Amygdala (tissue), 56 donors: ENCODE measurements around the gene MAP2K3.

ENCODE experiments used
- DNase-seq, 56 donors: peaks; one replicate each; lab custom pipeline; 2025; lab: John Stamatoyannopoulos, UW

Gene MAP2K3

GRCh38 chr17:21252289-21252795 lies 32.2 kb upstream of the MAP2K3 start:
- no peak for DNase-seq

DNA sequence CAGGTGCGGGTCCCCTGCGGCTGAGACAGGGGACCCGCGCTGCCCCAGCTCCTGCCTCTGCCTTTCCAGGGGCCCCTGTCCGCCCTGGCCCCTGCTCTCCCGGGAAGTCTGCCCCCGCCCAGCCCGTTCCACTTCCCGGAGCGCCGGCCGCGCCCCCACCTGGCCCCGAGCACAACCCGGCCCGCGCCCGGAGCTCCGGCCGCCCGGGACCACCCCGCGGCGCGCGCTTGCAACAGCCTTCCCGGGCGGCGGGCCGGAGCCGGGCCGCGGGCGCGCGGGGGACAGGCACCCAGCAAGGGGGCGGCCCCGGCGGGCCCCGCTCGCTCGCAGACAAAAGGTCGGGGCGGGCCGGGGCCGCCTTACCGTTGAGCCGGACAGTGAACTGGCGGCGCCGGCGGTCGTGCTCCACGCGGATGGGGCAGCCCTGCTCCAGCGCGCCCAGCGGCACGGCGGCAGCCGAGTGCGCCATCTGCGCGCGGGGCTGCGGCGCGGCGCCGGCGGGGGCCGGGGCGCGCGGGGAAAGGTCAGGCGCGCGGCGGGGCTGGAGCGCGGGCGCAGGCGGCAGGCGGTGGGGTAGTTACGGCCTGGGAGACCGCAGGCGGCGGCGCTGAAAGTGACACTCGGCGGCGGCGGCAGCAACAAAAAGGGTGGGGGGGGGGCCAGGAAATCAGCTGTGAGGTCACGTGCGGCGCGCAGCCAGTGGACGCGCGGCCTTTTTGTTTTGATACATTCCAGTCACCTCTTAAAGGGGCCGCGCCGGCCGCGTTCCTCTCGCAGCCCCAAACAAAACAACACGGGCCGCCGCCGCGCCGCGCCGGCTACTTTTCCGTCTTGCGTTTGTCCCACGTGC lies 31.5 kb upstream of the MAP2K3 start, which contains the start of gene NATD1:
NATD1 (minus strand) TSS at position 615 of the 850 bp plus-strand sequence; CDS start at position 469, 146 bp downstream.
- DNase-seq: peak in 54 of 56 donors; percentile 34 to 94 (median 80)

DNA sequence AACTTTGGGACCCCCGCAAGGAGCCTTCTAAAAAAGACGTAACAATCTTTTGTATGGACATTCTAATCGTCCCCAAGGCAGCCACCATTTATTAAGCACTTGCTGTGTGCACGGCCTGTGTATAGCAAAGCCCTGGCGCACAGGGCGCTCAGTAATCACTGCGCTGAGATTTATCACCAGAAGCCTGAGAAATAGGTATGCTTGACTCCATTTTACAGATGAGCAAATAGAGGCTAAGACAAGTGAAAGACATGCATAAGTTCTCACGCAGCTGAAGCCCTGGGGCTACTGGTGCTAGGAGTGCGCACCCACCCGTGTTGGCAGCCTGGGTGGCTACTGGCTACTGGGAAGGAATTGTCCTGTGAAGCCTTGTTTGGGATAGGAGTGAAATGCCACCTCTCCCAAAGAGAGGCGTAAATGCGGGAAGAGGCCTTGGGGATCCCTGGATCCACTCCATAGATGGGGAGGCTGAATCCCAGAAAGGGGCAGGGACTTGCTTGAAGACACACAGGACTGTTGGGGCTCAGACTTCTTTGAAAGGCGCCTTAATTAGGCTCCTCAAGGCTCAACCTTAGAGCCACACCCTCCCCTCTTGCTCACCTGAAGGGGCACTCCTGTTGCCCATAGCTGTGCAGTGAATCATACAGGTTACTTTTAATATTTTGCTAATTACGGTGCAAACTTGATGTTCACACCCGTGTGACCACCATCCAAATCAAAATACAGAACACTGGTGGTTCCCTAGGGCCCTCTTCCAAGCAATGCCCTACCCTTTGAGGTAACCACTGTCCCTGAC lies 30.7 kb upstream of the MAP2K3 start:
- DNase-seq: no peak

DNA sequence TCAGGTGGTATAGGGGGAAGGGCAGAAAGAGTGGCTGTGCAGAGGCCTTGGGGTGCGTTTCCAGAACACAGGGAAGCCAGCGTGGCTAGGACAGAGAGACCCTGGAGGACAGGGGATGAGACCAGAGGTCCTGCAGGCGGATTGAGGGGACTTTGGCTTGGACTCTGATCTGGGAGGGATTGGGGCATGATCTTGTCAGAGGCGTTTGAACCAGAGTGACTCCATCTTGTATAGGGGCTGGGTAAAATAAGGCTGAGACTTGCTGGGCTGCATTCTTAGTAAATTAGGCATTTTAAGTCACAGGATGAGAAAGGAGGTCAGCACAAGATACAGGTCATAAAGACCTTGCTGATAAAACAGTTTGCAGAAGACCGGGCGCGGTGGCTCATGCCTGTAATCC lies 25.9 kb upstream of the MAP2K3 start:
- no peak for DNase-seq

DNA sequence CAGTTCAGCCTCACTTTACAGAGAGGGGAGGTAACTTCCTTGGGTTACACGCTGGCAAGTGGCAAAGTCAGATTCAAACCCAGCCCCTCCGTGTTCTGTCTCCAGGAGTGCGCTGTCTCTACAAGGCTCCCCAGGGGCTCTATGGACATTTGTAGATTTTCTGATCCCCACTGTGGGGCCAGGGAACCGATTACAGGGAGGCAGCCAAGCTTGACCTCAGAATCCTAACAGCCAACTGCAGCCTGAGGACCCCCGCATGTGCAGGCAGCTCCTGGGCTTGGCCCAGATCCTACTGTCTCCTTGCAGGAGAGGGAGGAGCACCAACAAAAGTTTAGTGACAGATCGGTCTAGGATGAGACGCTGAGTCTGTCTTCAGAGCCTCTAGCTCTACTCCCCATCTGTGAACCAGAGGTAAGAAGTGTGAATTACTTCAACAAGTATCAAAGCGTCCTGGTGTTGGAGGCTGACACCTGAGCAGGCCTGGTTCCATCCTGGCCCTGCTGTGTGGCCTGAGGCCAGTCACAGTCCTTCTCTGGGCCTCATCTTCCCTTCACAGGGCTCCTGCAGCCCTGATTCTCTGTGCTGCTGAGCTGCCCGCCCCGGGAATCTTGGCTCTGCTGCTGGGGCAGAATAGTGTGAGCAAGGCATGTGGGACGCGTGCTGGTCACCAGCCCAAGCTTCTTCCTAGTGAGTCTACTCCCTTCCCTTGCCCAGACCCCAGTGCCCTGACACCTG lies 22.1 kb upstream of the MAP2K3 start:
- no peak for DNase-seq

GRCh38 chr17:21263376-21263775 lies 21.1 kb upstream of the MAP2K3 start:
- DNase-seq: no peak

GRCh38 chr17:21268596-21269188 lies 15.8 kb upstream of the MAP2K3 start:
- DNase-seq: no peak

DNA sequence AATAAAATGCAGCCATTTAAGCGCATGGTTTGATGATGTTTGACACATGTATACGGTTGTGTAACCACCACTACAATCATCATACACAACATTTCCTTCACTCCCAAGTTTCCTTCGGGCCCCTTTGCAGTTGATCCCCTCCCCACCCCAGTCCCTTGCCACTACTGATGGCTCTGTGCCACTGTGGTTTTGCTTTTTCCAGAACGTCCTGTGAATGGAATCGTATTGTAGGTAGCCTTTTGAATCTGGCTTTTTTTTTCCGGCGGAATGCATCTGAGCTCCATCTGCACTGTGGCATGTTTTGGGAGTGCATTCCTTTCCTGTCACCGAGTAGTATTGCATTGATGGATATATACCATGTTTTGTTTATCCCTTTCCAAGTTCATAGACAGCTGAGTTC lies 15.1 kb upstream of the MAP2K3 start:
- DNase-seq: no peak

DNA sequence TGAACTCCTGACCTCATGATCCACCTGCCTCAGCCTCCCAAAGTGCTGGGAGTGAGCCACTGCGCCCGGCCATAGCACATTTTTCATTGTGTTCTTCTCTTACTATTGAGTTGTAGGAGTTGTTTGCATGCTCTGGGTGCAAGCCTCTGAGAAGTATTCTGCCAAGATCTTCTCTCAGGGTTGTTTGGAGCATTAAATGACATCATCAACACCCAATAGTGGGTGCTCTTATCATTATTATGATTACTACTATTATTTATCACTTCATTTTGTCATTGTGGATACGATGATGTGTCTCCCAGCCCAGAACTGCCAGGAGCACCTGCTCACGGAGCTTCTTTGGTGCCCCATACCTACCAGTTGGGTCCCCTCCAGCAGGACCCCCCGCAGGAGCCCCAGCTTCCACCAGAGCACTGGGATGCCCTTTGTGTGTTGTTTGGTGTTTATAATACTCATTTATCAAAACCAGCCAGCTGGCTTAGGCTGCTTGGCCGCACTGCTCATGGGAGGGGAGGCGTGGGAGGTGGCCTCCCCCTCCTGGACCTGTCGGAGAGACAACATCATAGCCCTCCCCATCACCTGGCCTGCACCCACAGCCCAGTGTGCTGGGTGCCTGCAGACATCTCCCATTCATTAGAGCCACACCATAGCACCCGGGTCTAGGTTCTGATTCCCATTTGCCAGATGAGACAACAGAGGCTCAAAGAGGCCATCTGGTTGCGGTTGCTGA lies 12.9 kb upstream of the MAP2K3 start:
- DNase-seq: no peak

GRCh38 chr17:21272250-21272649 lies 12.3 kb upstream of the MAP2K3 start:
- DNase-seq: no peak

GRCh38 chr17:21272881-21273792 lies 11.4 kb upstream of the MAP2K3 start:
- DNase-seq: no peak

DNA sequence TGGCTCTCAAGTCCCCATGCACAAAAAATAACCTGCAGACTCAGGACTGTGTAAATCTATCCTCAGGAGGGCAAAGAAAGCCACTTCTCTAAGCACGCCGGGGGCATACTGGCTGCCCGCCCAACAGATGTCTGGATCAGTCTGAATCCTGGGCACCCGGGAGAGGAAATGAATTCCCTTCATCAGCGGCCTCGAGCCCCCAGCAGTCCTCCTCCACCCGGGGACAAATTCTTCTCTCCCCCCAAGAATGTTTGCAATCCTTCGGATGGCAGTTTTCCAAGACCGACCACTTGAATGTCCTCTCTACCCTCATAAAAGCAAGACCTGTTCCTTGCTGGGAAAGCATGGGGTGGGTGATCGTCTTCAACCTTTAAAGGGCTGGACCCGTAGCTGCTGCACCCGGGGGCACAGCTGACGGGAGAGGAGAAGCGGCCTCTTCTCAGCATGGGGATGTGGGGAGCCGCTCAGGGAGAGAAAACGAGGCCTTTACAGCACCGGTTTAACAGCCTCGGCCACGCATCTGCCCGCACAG lies 9.4 kb upstream of the MAP2K3 start:
- no peak for DNase-seq

DNA sequence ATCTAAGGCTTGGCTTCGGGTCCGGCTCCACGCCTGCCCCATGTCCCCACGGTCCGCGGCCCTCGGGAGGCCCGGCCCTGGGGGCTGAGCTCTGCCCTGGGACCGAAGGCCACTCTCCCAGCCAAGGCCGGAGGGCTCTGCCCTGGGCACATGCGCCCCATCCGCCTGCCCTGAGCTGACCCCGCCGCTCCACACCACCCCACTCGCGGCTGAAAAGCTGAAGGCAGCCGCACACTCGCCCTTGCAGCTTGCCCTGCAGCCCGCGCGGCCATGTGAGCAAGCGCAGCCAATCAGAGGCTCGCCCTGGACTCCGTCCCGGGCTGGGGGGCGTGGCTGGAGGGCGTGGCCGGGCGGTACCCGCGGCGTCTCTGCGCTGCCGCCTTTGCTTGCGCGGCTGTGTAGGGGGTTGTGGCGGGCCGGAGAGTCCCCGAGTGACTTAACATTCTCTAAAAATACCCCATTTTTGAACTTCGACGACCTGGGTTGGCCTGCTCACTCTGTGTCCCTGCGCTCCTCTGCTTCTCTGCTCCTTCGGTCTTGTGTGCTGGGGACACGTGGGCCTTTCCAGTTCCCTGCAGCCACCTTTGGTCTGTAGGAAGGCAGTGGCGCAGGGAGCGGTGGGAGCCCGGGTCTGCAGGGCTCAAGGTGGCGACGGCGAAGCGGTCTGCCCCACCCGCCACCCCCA lies 8.8 kb upstream of the MAP2K3 start:
- peak; percentile 44 to 97 (median 87) for DNase-seq

DNA sequence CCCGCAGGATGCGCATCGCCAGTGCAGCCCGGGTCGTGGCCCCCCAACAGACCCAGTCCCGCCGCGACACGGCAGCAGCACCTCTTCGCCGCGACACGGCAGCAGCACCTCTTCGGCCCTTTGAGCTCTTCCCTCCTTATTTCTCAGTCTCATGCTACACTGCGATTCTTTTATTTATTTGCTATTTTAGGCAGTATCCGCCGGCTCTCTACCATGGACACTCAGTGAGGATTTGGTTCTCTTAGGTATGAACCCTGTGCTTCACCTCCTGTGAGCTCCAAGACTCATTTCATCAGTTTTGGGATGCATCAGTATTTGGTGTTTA lies 8.3 kb upstream of the MAP2K3 start:
- DNase-seq: no peak

- no peak for DNase-seq
Measured at GRCh38 chr17:21277332-21277731, 7.2 kb upstream of the MAP2K3 start.

DNA sequence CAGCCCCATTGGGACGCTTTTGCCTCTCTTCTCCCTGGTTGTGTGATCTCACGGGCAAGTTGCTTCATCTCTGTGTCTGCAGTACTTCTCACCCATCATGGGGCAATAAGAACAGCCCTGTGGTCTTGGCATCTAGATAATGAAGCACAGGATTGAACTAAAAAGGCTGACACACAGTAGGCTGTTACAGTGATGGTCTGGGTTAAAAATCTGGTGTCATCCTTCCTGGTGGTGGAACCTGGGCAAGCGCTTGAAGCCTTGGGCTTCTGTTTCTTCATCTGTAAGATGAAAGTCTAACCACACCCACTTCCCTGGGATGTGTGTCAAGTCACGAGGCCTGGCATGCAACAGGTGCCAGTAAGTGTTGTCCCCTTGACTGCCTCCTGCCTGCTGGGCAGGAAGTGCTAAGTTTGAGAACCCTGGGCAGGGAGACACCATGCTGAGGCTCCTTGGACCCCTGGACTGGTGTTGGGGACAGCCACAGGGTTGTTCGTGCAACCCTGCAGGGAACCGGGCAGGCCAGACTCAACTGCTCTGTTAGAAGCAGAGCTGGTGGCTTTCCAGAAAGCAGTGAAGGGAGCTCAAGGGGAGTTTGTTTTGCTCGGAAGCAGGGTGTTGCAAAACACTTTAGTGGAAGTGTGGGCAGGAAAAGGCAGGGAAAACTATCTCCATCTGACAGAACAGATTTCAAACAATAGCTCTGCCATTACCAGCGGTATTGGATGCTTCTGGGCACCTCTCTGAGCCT lies 5.9 kb upstream of the MAP2K3 start:
- DNase-seq: no peak

GRCh38 chr17:21279198-21279535 lies 5.3 kb upstream of the MAP2K3 start:
- no peak for DNase-seq
